HCT116 (cell line): ENCODE measurements around the gene IQUB. TPM values are rescaled to one million over a fixed set of nuclear protein-coding genes. Genes with fewer than 3 reads are reported as not detected.

ENCODE experiments used
- ATAC-seq: fragments of 200-7000 bp; cut with Tn5 transposase; 2 replicates; pipeline ENCODE4 v1.9.1; 2020; ENCODE audit warnings: mild to moderate bottlenecking, moderate library complexity
- BruUV-seq: library from RNA; stranded (reverse); fragments of 400-500 nt; replicated peaks from 2 replicates; lab custom pipeline; 2021; lab: Mats Ljungman, UMichigan
- CTCF ChIA-PET: fragments of 300-600 bp; sonication (Branson Sonifier 250); formaldehyde crosslinking; loops from one replicate; lab custom pipeline; 2021; ENCODE audit warnings: antibody characterized with exemption; lab: Charles Lee
- POLR2A ChIA-PET: fragments of 300-600, 350-600 bp; sonication (Branson Sonifier 250); formaldehyde crosslinking; loops from one replicate; lab custom pipeline; 2021; ENCODE audit warnings: antibody characterized with exemption; lab: Charles Lee
- RAD21 ChIA-PET, 2 experiments: fragments of 300-600 bp; sonication (Branson Sonifier 250); formaldehyde crosslinking; loops; one replicate each; lab custom pipeline; 2023; ENCODE audit warnings: low total read pairs in 2 of 2; ENCODE audit not compliant: uncharacterized antibody in 2 of 2, unreplicated experiment in 2 of 2, low non-redundant PET in 1 of 2; lab: Charles Lee
- DNase-seq: peaks from one replicate; pipeline ENCODE4 v3.0.0-alpha.2; 2010; ENCODE audit warnings: low read depth, low spot score
- H2AFZ ChIP-seq: fragments of 200-600 bp; shearing (Covaris generic), sonication (generic); 2 replicates; pipeline ENCODE4 v1.6.1; 2017; ENCODE audit warnings: low read depth, mixed run types, mixed read lengths, antibody characterized with exemption, low read length; ENCODE audit not compliant: poor library complexity, severe bottlenecking
- H3K27ac ChIP-seq: 2 replicates; pipeline ENCODE4 v1.5.1; 2012; ENCODE audit warnings: low read depth, low read length
- H3K27me3 ChIP-seq: fragments of 200-600 bp; sonication (generic); 2 replicates; pipeline ENCODE4 v1.6.1; 2016; ENCODE audit warnings: mixed run types, low read length, mixed read lengths; ENCODE audit not compliant: insufficient read depth
- H3K36me3 ChIP-seq, 2 experiments: fragments of 200-500 bp in 1 of 2; fragments of 200-600 bp in 1 of 2; sonication (Bioruptor generic) in 1 of 2; sonication (generic) in 1 of 2; 2 replicates each; pipeline versions ENCODE4 v1.5.1 to v1.6.1; 2014 to 2016; ENCODE audit warnings: low read length in 2 of 2, inconsistent platforms in 1 of 2, mixed read lengths in 1 of 2, mixed run types in 1 of 2; ENCODE audit not compliant: insufficient read depth in 2 of 2, control insufficient read depth in 1 of 2
- H3K4me1 ChIP-seq, 2 experiments: fragments of 200-600 bp in 1 of 2; sonication (generic) in 1 of 2; 2 replicates each; pipeline versions ENCODE4 v1.5.1 to v1.6.1; 2012 to 2017; ENCODE audit warnings: low read length in 2 of 2, inconsistent platforms in 1 of 2, mild to moderate bottlenecking in 1 of 2, mixed read lengths in 1 of 2, mixed run types in 1 of 2, moderate library complexity in 1 of 2; ENCODE audit not compliant: insufficient read depth in 2 of 2, control insufficient read depth in 1 of 2
- H3K4me2 ChIP-seq: fragments of 200-600 bp; sonication (generic); 2 replicates; pipeline ENCODE4 v1.6.1; 2017; ENCODE audit warnings: mixed run types, low read length, mixed read lengths
- H3K4me3 ChIP-seq, 2 experiments: fragments of 200-600 bp in 1 of 2; sonication (generic) in 1 of 2; replicated peaks in 1 of 2; 2 replicates each; pipeline ENCODE4 v1.5.1; 2011 to 2016; ENCODE audit warnings: low read length in 2 of 2, control low read depth in 1 of 2, low read depth in 1 of 2, mild to moderate bottlenecking in 1 of 2, mixed read lengths in 1 of 2, mixed run types in 1 of 2
- H3K79me2 ChIP-seq: fragments of 200-600 bp; sonication (generic); 2 replicates; pipeline ENCODE4 v1.6.1; 2017; ENCODE audit warnings: mild to moderate bottlenecking, mixed run types, low read length, moderate library complexity, mixed read lengths; ENCODE audit not compliant: insufficient read depth
- H3K9ac ChIP-seq: fragments of 200-600 bp; sonication (generic); 2 replicates; pipeline ENCODE4 v1.6.1; 2016; ENCODE audit warnings: low read length, mixed read lengths
- H3K9me2 ChIP-seq: fragments of 200-600 bp; sonication (generic), shearing (Covaris generic); 2 replicates; pipeline ENCODE4 v1.6.1; 2017; ENCODE audit warnings: mixed run types, mild to moderate bottlenecking, moderate library complexity; ENCODE audit not compliant: insufficient read depth
- H3K9me3 ChIP-seq, 2 experiments: fragments of 200-500 bp in 1 of 2; fragments of 200-600 bp in 1 of 2; sonication (Bioruptor generic) in 1 of 2; sonication (generic) in 1 of 2; 2 replicates each; pipeline ENCODE4 v1.6.1; 2014 to 2017; ENCODE audit warnings: low read length in 2 of 2, mixed read lengths in 2 of 2, inconsistent platforms in 1 of 2, low read depth in 1 of 2, mild to moderate bottlenecking in 1 of 2, mixed run types in 1 of 2, moderate library complexity in 1 of 2; ENCODE audit not compliant: control insufficient read depth in 1 of 2, insufficient read depth in 1 of 2
- H4K20me1 ChIP-seq: fragments of 200-600 bp; sonication (generic), shearing (Covaris generic); 2 replicates; pipeline ENCODE4 v1.6.1; 2017; ENCODE audit warnings: mixed run types, mild to moderate bottlenecking, moderate library complexity; ENCODE audit not compliant: insufficient read depth
- EGR1 ChIP-seq: IDR thresholded peaks from 2 replicates; pipeline ENCODE4 v1.6.1; 2012; ENCODE audit warnings: low read depth
- ELF1 ChIP-seq: IDR thresholded peaks from 2 replicates; pipeline ENCODE4 v1.6.1; 2012; ENCODE audit warnings: low read depth, borderline replicate concordance
- EZH2 ChIP-seq: fragments of 200-600 bp; sonication (generic); IDR thresholded peaks from 2 replicates; pipeline ENCODE4 v1.6.1; 2017; ENCODE audit warnings: antibody characterized with exemption, mixed run types
- POLR2A ChIP-seq: IDR thresholded peaks from 2 replicates; pipeline ENCODE4 v1.7.0; 2011; ENCODE audit warnings: borderline replicate concordance; ENCODE audit not compliant: insufficient read depth, insufficient read length; ENCODE audit errors: extremely low read depth
- SIN3A ChIP-seq: IDR thresholded peaks from 2 replicates; pipeline ENCODE4 v1.6.1; 2012; ENCODE audit warnings: low read depth
- SP1 ChIP-seq: IDR thresholded peaks from 2 replicates; pipeline ENCODE4 v1.6.1; 2012; ENCODE audit warnings: low read depth
- SRF ChIP-seq: IDR thresholded peaks from 2 replicates; pipeline ENCODE4 v1.6.1; 2012; ENCODE audit warnings: low read depth
- YY1 ChIP-seq: IDR thresholded peaks from 2 replicates; pipeline ENCODE4 v1.6.1; 2011; ENCODE audit warnings: low read length, low read depth, moderate library complexity, mild to moderate bottlenecking; ENCODE audit not compliant: insufficient replicate concordance; ENCODE audit errors: extremely low read depth
- ZBTB33 ChIP-seq: IDR thresholded peaks from 2 replicates; pipeline ENCODE4 v1.6.1; 2011; ENCODE audit warnings: mild to moderate bottlenecking, low read length, moderate library complexity; ENCODE audit not compliant: insufficient replicate concordance; ENCODE audit errors: extremely low read depth
- ZNF274 ChIP-seq: fragments of 200-500 bp; sonication (Bioruptor generic); IDR thresholded peaks from 2 replicates; pipeline ENCODE4 v1.6.1; 2014; ENCODE audit warnings: mild to moderate bottlenecking, low read depth, low read length, inconsistent platforms
- intact Hi-C: fragments of 100-400 bp; cut with micrococcal nuclease; formaldehyde crosslinking; loops from 2 replicates; pipeline ENCODE4 v1.10.0; 2022
- total RNA-seq: library from RNA; stranded (reverse); gene quantifications from one replicate; pipeline ENCODE4 v1.2.1, GENCODE V29; 2021; ENCODE audit not compliant: unreplicated experiment
- TF ChIP-seq, protein P1 (sequence below), 3 experiments: fragments of 200-600 bp in 1 of 3; sonication (generic) in 1 of 3; IDR thresholded peaks in 2 of 3; conservative IDR thresholded peaks in 1 of 3; 2 replicates each; pipeline ENCODE4 v1.5.1; 2012 to 2017; ENCODE audit warnings: low read depth in 2 of 3, low read length in 2 of 3, antibody characterized with exemption in 1 of 3, borderline replicate concordance in 1 of 3, control low read depth in 1 of 3, mild to moderate bottlenecking in 1 of 3, mixed read lengths in 1 of 3, mixed run types in 1 of 3, moderate library complexity in 1 of 3; ENCODE audit not compliant: insufficient read depth in 1 of 3

Gene IQUB
- total RNA-seq, 1 experiment from 2014 or later, result 0.79 TPM

DNA sequence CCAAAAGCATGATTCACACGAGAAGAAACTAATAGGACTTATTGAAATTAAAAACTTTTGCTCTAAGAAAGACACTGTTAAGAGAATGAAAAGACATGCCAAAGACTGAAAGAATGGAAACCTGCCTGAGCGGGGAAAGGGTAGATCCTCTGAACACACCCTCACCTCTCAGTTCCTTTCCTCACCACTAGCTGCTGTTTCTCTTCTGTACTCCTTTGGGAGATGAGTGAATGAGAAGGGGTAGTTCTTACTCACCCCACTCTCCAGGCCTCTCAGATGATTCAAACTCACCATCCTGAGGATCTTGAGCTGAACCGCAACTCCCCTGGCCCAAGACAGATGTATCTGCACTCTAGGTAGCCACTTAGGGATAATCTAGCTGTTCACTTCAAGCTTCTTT lies 41.9 kb downstream of the IQUB start:
- intact Hi-C loops, result loop anchor here (5.0 to 10.0 kb wide), 2 partner anchors 142 to 190 kb away; no protein-coding TSS in a partner anchor
- Histone ChIP-seq H3K4me2 (no peak overlapping the region), H3K4me3 (no peak overlapping the region), H3K9me2 (no peaks in the 10 kb centered on the region), H3K27me3 (no peaks in the 10 kb centered on the region), H3K9me3 (no peaks in the 10 kb centered on the region), H3K27ac (no peak overlapping the region), H3K79me2 (no peaks in the 10 kb centered on the region), H3K9ac (no peak overlapping the region), H3K4me1 (no peaks in the 10 kb centered on the region), H3K36me3 (no peaks in the 10 kb centered on the region), H4K20me1 (no peaks in the 10 kb centered on the region), H2AFZ (no peak overlapping the region)
- ChIA-PET RAD21 (no interaction called here), CTCF (interaction anchor here (1.0 to 3.2 kb wide), 3 partner anchors 16 to 380 kb away, joined by 3 to 31 read pairs (median 5); no protein-coding TSS in a partner anchor), POLR2A (no interaction called here)
- ATAC-seq (peak; percentile 70), DNase-seq (no peak)
- no TSS peak for BruUV-seq
- TF ChIP-seq, protein P1, sequence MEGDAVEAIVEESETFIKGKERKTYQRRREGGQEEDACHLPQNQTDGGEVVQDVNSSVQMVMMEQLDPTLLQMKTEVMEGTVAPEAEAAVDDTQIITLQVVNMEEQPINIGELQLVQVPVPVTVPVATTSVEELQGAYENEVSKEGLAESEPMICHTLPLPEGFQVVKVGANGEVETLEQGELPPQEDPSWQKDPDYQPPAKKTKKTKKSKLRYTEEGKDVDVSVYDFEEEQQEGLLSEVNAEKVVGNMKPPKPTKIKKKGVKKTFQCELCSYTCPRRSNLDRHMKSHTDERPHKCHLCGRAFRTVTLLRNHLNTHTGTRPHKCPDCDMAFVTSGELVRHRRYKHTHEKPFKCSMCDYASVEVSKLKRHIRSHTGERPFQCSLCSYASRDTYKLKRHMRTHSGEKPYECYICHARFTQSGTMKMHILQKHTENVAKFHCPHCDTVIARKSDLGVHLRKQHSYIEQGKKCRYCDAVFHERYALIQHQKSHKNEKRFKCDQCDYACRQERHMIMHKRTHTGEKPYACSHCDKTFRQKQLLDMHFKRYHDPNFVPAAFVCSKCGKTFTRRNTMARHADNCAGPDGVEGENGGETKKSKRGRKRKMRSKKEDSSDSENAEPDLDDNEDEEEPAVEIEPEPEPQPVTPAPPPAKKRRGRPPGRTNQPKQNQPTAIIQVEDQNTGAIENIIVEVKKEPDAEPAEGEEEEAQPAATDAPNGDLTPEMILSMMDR (IDR thresholded peaks at IDR 0.05 in 2 of 3, conservative IDR thresholded peaks at IDR 0.05 in 1 of 3; ENCODE audit: borderline replicate concordance in 1 of 3, insufficient read depth in 1 of 3, low read depth in 2 of 3, low read length in 2 of 3), result peak in 2 of 3 experiments; percentile 22 to 36; a peak in 2 of 6 replicates
- no peak for TF ChIP-seq SIN3A

DNA sequence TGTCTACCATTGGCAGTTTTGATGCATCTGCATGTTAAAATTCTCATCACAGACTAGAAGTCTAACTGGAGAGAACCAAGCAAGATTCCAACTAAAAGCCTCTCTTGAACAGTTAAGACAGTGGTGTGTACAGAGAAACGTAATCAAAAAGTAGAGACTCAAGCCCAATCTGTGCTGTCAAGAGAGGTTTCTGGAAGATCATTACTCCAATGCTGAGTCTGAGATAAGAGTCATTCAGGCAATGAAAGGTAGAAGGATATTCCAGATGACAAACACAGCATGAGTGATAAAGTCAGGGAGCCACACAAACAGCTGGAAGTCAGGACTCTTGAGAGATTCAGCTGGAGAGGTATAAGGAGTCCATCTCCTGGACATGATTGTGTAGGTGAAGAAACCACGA lies 48.7 kb downstream of the IQUB start:
- intact Hi-C loops, result no loop called here
- Histone ChIP-seq H3K4me2 (no peak overlapping the region), H3K9me3 (no peaks in the 10 kb centered on the region), H2AFZ (no peak overlapping the region), H3K27ac (no peak overlapping the region), H3K79me2 (no peaks in the 10 kb centered on the region)
- POLR2A ChIA-PET, result no interaction called here
- TF ChIP-seq ELF1 (no peak), SRF (no peak), POLR2A (no peak), ZNF274 (no peak), ZBTB33 (no peak), EZH2 (no peak), YY1 (no peak), EGR1 (no peak), SP1 (no peak)
- TF ChIP-seq, all 23 proteins: peak for 0
- H3K9me2 ChIP-seq, result no peaks in the 10 kb centered on the region
- ChIA-PET CTCF (no interaction called here), RAD21 (no interaction called here)
- BruUV-seq, result no TSS peak
- H3K27me3 ChIP-seq, result no peaks in the 10 kb centered on the region
- H3K4me1 ChIP-seq, result no peaks in the 10 kb centered on the region
- no peaks in the 10 kb centered on the region for H4K20me1 ChIP-seq
- no peak overlapping the region for H3K4me3 ChIP-seq
- no peak for DNase-seq
- ATAC-seq, result no peak
- H3K36me3 ChIP-seq, result no peaks in the 10 kb centered on the region
- H3K9ac ChIP-seq, result no peak overlapping the region
